HG03135 (cell line): ENCODE measurements around the gene GPI.
"Not testable (repeated sequence)": the region's sequence is repeated elsewhere in the genome, so short reads cannot be mapped to it uniquely, and the experiment has no call there.

Experiments used
- ATAC-seq: cut with Tn5 transposase; IDR thresholded peaks from one replicate; pipeline ENCODE4 v1.9.1; 2021; ENCODE audit warnings: mild to moderate bottlenecking, moderate library complexity; ENCODE audit not compliant: unreplicated experiment

GPI gene

DNA sequence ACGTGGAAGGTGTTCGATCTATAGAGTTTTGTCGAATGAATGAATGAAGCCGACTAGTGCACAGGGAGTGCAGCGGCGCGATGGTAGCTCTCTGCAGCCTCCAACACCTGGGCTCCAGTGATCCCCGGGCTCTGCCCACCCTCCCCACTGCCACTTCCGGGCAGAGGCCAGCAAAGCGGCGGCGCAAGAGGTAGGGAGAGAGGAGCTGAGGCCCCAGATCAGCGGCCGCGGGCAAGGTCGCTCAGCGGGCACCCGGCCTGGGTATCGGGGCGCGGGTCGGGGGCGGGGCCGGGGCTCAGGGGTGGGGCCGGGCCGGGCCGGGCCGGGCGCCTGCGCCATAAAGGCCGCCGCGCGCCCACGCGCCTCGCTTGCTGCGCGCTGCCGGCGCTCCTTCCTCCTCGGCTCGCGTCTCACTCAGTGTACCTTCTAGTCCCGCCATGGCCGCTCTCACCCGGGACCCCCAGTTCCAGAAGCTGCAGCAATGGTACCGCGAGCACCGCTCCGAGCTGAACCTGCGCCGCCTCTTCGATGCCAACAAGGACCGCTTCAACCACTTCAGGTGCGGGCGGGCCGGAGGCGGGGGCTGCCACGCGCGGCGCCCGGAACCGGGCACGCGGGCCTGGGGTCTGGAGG lies at the start of gene GPI:
TSS of gene GPI (plus strand) at position 367 of the 633 bp plus-strand sequence. CDS start at position 438, 71 bp downstream.
- peak; percentile 67 for ATAC-seq

DNA sequence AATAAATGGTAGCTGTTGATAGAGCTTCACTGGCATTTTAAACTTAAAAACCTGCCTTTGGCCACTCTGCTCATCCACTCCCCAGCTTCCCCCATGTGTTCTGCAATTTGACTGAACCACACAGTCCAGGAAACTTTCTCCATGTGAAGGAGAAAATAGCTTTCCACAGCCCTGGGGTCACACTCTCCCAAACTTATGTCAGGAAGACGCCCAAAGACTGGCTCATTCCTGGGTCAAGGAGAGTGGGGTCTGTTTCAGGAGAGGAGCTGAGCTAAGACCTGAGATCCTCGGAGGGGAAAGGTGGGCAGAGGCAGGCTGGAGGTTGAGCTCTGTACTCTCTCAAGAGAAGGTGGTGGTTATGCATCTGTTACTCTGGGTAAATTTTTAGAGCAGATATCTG lies 48.7 kb upstream of the GPI start:
- ATAC-seq, result no peak

DNA sequence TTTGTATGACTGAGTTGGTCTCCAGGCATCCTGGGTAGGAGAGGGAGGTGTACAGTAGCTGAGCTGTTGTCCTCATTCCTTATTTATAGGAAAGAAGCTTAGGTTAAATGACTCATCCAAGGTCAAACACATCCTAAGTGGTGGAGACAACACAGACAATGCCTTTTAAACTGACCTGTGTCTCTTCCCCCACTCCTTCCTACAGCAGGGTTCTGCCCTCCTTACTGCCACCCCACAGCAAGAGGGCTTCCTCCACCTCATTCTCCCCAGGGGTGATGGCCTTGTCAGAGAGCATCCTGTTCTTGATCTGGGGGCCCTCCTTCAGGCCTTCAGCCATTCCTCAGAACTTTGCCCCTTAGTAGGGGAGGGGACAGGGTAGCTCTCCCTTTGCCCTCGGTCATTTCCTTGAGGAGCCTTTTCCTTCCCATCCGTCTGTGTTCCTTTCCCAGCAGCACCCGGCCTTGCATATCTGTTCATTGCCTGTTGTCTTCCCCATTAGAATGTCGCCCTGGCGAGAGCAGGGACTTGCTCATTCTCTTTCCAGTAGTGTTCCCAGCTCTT lies 48.2 kb upstream of the GPI start:
- ATAC-seq, result no peak

DNA sequence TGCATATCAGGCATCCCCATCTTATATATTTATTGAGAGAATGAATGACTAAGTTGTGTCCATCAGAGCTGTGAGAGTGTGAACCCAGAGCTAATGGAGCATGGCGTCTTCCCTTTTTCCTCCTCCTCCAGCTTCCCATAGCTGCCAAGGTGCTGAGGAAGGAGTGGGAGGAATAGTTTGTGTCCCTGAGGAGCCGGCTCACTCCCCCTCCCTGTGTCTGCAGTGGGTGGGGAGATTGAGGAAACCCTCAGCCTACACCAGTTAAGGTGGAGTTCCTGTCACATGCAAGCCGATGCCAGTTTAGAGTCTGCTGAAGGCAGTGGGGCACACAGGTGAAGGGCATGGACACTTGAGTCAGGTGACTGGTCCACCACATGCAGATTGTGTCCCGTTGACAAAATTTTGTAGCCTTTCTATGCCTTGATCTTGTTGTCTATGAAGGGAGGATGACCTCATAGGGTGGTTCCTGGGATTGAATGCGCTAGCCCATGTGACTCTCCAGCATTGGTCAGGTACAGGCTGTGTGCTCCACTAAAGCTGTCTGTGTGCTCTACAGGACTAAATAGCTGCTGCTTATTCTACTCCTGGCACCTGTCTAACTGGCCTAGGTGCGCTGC lies 47.6 kb upstream of the GPI start:
- no peak for ATAC-seq

DNA sequence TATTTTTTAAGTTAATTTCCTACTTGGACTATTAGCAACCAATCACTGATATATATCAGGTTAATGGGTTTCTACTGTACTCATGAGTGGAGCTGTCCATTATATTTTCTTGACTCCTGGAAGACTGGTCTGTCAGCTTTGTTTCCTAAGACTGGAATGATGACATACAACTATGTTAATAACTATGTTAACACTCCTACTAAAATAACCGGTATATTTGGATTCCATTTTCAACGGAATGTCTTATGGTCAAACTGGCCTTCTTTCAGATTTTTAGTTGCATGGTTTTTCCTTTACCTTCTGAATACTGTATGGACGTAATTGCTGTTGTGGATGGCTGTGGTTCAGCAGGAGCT lies 45.8 kb upstream of the GPI start:
- no peak for ATAC-seq

DNA sequence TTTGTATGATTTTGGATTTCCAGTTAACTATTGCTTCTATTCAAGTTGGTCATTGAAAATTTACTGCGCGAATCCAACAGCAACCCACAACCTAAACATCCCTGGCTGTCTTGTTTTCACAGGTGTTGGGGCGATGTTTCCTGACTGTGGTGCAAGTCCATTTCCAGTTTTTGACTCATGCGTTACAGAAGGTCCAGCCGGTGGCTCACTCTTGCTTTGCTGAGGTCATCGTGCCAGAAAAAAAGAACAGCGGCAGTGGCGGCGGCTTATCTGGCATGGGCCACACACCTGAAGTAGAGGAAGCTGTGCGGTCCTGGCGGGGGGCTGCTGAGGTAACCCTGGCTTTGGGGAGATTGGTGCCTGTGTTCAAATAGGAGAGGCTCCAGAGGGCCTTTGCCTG lies 45.2 kb upstream of the GPI start:
- no peak for ATAC-seq

DNA sequence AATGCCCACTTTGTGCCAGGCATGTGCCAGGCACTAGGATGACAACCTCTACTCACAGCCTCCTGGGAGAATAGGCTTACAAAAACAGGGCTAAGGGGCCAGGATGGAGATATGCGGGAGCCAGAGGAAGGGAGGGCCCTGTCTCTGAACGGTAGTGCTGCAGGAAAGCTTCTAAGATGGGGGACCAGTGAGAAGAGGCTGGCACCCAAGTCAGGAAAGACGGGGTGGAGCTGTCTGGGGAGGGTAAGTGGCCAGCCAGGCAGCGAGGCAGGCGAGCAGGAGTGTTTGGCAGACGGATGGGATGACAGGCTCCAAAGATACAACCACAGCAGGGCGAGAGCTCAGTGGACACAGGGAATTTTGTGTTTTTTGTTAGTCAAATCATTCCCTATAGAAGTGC lies 44.7 kb upstream of the GPI start:
- no peak for ATAC-seq

DNA sequence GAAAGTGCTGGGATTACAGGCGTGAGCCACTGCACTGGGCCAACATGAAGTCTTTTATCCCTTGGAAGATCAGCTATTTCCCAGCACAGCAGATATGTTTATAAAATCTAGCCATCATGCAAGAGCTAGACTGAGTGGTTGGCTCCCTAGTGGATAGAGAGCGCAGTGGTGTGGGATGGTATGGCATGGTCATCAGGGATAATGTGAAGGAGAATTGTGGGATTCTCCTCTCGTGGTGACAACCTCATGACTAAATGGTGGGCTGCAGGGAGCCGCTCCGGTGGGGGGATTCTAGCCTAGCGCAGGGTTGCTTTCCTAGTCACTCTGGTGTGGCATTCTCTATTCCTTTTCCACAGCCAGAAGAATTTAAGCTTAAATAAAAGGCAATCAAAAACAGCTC lies 43.3 kb upstream of the GPI start:
- no peak for ATAC-seq

DNA sequence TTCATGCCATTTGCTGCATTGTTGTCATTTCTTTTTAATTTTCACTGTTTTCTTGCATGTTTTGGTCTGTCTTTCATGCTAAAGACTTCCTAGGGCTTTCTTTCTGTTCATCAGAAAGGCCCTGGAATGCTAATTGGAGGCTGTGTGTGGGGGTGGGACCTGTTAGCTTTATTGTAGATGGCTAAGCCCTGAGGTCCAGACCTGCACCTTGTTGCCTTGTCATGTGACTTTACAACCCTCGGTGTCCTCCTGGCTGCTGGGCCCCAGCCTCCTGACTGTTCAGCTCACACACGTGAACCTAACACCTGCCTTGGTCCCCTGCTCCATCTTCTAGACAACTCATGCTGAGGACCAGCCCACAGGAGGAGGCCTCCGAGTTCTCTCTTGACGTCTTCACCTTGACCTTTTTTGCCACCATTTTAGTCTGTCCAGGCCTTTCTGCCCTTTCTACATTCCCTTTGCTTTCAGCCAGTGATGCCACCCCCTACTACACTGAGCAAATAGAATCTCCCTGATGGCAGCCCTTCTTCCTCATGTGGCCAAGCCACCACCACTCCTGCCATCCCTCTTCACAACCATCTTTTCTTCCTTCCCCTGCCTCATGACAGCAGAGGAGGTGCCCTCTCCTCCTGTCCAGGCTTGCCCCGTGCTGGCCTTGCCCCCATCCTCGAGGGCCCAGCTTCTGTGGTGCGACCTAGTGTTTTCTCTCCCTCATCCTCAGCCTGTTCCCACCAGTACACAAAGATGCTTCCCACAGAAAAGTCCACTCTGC lies 41.4 kb upstream of the GPI start:
- no peak for ATAC-seq

DNA sequence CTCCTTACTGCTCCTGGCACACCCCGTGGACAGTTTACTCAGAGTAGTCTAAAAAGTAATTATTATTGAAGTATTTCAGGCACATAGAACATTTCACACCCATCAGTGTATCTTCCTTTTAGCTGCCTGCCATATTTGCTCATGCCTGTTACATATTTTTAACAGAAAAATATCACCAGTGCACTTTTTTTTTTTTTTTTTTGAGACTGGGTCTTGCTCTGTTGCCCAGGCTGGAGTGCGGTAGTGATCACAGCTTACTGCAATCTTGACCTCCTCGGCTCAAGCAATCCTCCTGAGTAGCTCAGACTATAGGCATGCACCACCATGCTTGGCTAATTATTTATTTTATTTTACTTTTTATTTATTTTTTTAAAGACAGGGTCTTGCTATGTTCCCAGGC lies 40.7 kb upstream of the GPI start:
- ATAC-seq, result no peak

DNA sequence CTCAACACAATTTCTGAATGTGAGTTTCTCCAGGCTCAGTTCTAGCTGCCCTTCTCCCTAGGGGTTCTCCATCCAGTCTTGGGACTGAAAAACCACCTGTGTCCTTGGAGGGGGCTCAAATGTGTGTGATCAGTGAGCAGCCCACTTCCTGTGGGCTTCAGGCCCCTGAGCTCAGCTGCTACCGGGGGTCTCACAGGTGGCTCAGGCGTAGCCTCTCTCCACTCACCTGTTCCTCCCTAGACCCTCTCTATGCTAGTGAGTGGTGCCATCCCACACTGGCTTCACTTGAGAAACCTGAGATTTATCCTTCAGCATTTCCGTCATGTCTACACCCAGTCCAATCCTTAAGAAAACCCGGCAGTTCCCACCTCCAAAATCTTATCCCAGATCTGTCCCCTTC lies 39.8 kb upstream of the GPI start:
- no peak for ATAC-seq

DNA sequence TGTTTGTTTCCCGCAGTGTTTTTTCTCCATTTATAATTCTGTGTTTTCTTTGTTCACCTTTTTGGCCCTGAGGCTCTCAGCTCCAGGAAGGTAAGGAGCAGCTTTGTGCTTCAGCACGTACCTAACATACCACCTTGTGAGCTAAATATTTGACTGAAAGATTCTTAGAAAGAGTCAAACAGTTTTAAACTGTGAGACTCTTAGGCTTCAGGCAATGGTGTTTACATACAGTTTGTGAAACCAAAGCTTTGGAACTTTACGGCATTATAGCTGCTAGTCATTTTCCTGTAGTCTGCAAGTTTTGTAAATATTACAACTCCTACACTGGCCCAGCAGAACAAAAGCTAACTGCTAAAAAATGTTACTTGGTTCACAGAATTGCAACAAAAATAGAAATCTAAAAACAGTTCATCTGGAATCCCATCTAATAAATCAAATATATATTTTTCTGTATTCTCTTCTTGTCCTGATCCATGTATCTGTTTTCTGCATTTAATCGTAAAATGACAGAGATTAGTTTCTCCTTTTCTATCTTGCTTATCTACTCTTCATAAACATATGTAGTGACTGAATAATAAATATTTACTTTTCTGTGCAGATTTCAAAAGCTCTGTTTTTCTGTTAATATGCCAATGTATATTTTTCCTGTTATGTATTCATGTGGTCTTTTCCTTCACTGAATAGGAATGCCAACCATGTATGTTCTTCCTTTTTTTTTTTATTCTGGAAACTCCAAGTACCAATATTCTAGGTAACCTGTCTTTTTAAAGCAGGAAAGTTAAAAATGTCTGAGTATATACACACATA lies 38.8 kb upstream of the GPI start:
- no peak for ATAC-seq

DNA sequence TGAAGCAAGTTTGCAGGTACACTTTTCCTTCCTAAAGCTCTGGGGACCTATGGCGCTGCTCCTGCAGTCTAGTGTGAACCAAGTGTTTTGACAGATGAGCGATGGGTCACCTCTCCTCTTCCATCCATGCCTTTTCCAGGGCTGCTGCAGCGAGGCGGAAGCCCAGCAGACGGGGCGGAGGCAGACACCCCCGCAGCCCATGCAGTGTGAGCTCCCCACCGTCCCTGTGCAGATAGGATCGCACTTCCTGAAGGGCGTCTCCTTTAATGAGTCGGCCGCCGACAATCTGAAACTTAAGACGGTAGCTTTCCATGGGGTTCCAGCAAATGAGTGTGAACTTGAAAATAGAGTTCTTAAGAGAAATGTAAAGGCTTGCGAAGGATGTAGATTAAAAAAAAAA lies 37.1 kb upstream of the GPI start:
- ATAC-seq, result no peak

DNA sequence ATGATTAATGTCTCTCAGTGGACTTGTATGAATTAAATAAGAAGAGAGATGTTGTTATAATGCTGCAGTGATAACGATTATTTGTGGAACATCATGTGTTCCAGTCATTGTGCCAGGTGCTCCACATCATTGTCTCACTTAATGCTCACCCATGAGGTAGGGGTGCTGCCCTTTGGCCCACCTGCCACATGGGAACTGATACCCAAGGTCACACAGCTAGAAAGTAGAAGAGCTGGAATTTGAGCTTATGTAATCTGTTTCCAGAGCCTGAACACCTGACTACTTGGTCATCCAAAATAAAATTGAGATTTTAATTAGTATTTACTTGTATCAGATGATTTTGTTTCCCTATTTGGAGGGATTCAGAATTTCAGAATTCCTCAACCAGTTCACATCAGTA lies 36.0 kb upstream of the GPI start:
- ATAC-seq, result no peak

DNA sequence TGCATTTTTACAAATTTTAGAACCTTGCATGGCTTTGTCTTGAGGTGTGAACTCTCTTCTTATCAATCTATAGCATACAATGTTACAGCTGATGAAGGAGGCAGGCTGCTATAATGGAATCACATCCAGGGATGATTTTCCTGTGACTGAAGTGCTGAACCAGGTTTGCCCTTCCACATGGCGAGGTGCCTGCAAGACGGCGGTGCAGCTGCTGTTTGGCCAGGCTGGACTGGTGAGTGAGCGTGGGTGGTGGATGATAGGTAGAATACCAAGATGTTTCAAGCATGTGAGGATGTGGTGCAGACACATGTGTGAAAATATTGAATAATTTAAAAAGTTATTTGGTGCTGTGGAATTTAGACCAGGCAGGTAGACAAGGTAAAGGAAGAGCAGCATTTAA lies 34.9 kb upstream of the GPI start:
- no peak for ATAC-seq

DNA sequence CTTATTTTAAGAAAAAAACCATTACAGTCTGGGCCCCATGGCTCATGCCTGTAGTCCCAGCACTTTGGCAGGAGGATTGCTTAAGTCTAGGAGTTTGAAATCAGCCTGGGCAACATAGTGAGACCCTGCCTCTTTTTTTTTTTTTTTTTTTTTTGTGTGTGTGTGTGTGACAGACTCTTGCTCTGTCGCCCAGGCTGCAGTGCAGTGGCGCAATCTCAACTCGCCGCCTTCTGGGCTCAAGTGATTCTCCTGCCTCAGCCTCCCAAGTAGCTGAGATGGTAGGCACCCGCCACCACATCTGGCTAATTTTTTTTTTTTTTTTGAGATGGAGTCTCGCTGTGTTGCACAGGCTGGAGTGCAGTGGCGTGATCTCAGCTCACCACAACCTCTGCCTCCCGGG lies 34.4 kb upstream of the GPI start:
- ATAC-seq, result not testable (repeated sequence)

DNA sequence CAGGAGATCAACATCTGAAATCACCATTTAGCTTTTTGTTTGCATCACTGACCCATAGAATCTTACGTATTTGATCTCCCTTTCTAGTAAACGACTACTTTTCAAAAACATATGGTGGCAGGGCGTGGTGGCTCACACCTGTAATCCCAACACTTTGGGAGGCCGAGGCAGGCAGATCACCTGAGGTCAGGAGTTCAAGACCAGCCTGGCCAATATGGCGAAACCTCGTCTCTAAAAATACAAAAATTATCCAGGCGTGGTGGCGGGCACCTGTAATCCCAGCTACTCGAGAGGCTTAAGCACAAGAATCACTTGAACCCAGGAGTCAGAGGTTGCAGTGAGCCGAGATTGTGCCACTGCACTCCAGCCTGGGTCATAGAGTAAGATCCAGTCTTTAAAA lies 33.4 kb upstream of the GPI start:
- not testable (repeated sequence) for ATAC-seq

DNA sequence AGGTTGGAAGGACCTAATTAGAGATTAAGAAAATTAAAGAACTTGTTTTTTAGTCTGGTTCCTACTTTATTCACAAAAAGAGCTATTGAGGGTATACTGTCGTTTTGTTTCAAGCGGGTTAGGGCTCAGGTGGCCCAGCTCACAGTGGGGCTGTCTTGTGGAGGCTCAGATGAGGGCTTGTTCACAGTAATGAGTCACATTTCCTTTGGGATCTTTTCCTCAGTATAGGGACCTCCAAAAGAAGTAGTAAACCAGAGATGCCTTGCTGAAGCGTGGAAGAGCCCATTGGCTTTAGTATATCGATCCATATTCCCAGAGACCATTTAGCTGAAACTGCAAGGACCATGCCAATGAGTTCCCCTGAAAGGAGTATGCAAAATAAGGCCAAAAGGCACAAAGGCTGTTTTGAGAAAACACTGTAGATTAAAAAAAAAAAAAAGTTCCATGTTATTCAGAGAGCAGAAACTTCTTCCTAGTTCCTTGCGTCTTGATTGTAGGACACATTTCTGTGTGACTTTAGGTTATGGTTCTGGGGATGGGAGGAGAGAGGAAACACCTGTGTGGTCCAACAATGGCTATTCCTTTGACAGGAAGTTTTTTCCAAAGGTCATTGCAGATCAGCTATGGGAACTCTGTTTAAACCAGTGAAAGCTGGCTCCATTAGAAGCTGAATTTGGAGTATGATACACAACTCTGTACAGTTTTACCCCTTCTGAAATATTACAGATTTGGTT lies 32.8 kb upstream of the GPI start:
- no peak for ATAC-seq

DNA sequence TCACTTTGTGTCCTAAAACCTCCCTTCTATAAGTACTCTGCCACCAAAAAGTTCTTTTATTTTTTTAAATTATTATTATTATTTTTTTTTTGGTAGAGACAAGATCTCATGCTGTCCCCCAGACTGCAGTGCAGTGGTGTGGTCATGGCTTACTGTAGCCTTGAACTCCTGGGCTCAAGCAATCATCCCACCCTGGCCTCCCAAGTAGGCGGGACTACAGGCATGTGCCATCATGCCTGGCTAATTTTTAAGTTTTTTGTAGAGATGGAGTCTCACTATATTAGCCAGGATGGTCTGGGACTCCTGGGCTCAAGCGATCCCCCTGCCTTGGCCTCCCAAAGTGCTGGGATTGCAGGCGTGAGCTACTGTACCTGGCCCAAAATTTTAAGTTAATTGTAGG lies 29.1 kb upstream of the GPI start:
- ATAC-seq, result no peak

DNA sequence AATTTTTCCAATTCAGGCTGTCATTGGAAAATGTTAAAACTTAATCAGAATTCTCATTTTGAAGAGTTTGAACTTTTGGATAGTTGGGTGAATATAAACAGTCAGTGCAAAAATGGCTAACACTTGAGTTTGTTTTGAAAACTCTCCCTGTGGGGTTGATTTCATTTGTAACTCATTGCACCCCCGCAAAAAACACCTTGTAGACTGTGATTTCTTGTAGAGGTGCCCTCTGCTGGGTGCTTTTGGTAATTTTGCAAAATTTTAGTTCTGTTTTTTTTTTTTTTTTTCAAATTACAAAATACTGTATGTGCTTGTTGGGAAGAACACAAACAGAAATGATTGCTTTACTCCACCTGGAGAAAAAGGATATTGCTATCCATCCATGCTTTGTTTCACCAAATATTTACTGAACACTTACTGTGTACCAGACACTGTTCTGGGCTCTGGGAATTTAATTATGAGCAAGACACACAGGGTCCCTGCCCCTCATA lies 28.2 kb upstream of the GPI start:
- no peak for ATAC-seq
